Trophoblast cell (in vitro differentiated cells and primary cell): ENCODE measurements around the gene FIP1L1.

ENCODE experiments used
- DNase-seq, 2 donors: peaks; one replicate each; pipeline ENCODE4 v3.0.0-alpha.2; 2016
- H2AFZ ChIP-seq: 2 replicates; pipeline ENCODE4 v1.6.1; 2013; ENCODE audit warnings: low read length, moderate library complexity, mild to moderate bottlenecking; ENCODE audit not compliant: insufficient read depth, poor library complexity
- H2AK5ac ChIP-seq: 2 replicates; pipeline ENCODE4 v1.6.1; 2013; ENCODE audit warnings: mild to moderate bottlenecking, low read length
- H2BK120ac ChIP-seq: 2 replicates; pipeline ENCODE4 v1.6.1; 2013; ENCODE audit warnings: low read length, mild to moderate bottlenecking, moderate library complexity; ENCODE audit not compliant: insufficient read depth, poor library complexity
- H2BK12ac ChIP-seq: 2 replicates; pipeline ENCODE4 v1.6.1; 2013; ENCODE audit warnings: mild to moderate bottlenecking, low read length, moderate library complexity
- H2BK5ac ChIP-seq: 2 replicates; pipeline ENCODE4 v1.6.1; 2013; ENCODE audit warnings: low read length, low read depth, moderate library complexity, mild to moderate bottlenecking; ENCODE audit not compliant: poor library complexity
- H3K14ac ChIP-seq: 2 replicates; pipeline ENCODE4 v1.6.1; 2013; ENCODE audit warnings: mild to moderate bottlenecking, low read length
- H3K18ac ChIP-seq: 2 replicates; pipeline ENCODE4 v1.6.1; 2013; ENCODE audit warnings: mild to moderate bottlenecking, low read length
- H3K23ac ChIP-seq: 2 replicates; pipeline ENCODE4 v1.6.1; 2013; ENCODE audit warnings: low read length
- H3K27ac ChIP-seq: 2 replicates; pipeline ENCODE4 v1.5.1; 2013; ENCODE audit warnings: low read depth, mild to moderate bottlenecking, inconsistent platforms, low read length, moderate library complexity
- H3K27me3 ChIP-seq: 2 replicates; pipeline ENCODE4 v1.6.1; 2013; ENCODE audit warnings: inconsistent platforms, mild to moderate bottlenecking, low read length, moderate library complexity; ENCODE audit not compliant: insufficient read depth
- H3K36me3 ChIP-seq, 2 experiments: 1 replicate in 1 of 2; 2 replicates in 1 of 2; pipeline ENCODE4 v1.6.1; 2013; ENCODE audit warnings: low read length in 2 of 2, mild to moderate bottlenecking in 2 of 2, moderate library complexity in 1 of 2; ENCODE audit not compliant: insufficient read depth in 2 of 2, control insufficient read depth in 1 of 2
- H3K4ac ChIP-seq: 2 replicates; pipeline ENCODE4 v1.6.1; 2013; ENCODE audit warnings: low read depth, mild to moderate bottlenecking, low read length, moderate library complexity
- H3K4me1 ChIP-seq, 2 experiments: 1 replicate in 1 of 2; 2 replicates in 1 of 2; pipeline ENCODE4 v1.6.1; 2013; ENCODE audit warnings: low read length in 2 of 2, mild to moderate bottlenecking in 2 of 2, moderate library complexity in 1 of 2; ENCODE audit not compliant: insufficient read depth in 2 of 2, control insufficient read depth in 1 of 2
- H3K4me2 ChIP-seq: 2 replicates; pipeline ENCODE4 v1.6.1; 2013; ENCODE audit warnings: inconsistent platforms, mild to moderate bottlenecking, low read length, moderate library complexity
- H3K4me3 ChIP-seq: 2 replicates; pipeline ENCODE4 v1.5.1; 2013; ENCODE audit warnings: mild to moderate bottlenecking, low read depth, low read length, inconsistent platforms
- H3K79me1 ChIP-seq: one replicate; pipeline ENCODE4 v1.6.1; 2013; ENCODE audit warnings: low read length
- H3K79me2 ChIP-seq: 2 replicates; pipeline ENCODE4 v1.6.1; 2013; ENCODE audit warnings: low read length, mild to moderate bottlenecking; ENCODE audit not compliant: control insufficient read depth, insufficient read depth, poor library complexity
- H3K9ac ChIP-seq: 2 replicates; pipeline ENCODE4 v1.6.1; 2013; ENCODE audit warnings: mild to moderate bottlenecking, low read length
- H3K9me3 ChIP-seq: 2 replicates; pipeline ENCODE4 v1.6.1; 2013; ENCODE audit warnings: low read depth, mild to moderate bottlenecking, control low read depth, inconsistent platforms, low read length; ENCODE audit not compliant: insufficient read depth
- H4K12ac ChIP-seq: 2 replicates; pipeline ENCODE4 v1.6.1; 2013; ENCODE audit warnings: low read depth, mild to moderate bottlenecking, low read length, moderate library complexity
- H4K8ac ChIP-seq: 2 replicates; pipeline ENCODE4 v1.6.1; 2013; ENCODE audit warnings: low read depth, mild to moderate bottlenecking, low read length, moderate library complexity
- H4K91ac ChIP-seq: one replicate; pipeline ENCODE4 v1.6.1; 2013; ENCODE audit warnings: low read depth, mild to moderate bottlenecking, low read length, moderate library complexity
- WGBS: extraction: QIAGEN DNeasy Blood & Tissue Kit; methylation state at CpG from one replicate; pipeline ENCODE4 v1.1.7; 2013; ENCODE audit warnings: missing lambda C conversion rate; ENCODE audit not compliant: insufficient read length, insufficient coverage; ENCODE audit errors: extremely low coverage; 5-methylcytosine and 5-hydroxymethylcytosine counted together

The FIP1L1 gene

DNA sequence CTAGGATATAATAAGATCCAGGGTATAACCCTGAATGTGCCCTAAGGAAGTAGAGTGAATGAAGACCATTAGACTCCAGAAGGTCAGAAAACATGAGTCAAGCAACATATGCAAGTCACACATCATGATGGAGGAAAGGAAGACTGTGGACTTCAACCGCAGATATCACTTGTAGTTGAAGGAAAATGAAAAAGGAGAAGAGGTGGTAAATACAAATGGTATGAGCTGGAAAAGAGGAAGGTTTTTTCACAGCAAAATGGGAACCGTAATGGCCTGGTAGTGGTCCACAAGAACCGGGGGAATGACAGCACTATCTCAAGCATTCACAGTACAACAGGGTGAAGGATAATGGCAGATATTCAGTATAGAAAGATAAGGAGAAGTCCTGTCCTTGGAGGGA lies 6.4 kb upstream of the FIP1L1 start:
- H3K79me1 ChIP-seq = peaks cover 3% of the 10 kb centered on the region
- H3K4me2 ChIP-seq = no peak overlapping the region
- H3K4me3 ChIP-seq = no peak overlapping the region
- H3K18ac ChIP-seq = no peak overlapping the region
- H2BK12ac ChIP-seq = no peak overlapping the region
- no peak overlapping the region for H4K12ac ChIP-seq
- no peak overlapping the region for H3K14ac ChIP-seq
- no peak overlapping the region for H3K23ac ChIP-seq
- WGBS = no CpG with 5 or more reads among the region's 3 CpGs
- no peaks in the 10 kb centered on the region for H3K79me2 ChIP-seq
- no peak overlapping the region for H2BK5ac ChIP-seq
- H4K91ac ChIP-seq = no peak overlapping the region
- no peak overlapping the region for H4K8ac ChIP-seq
- H3K27ac ChIP-seq = no peak overlapping the region
- H3K4ac ChIP-seq = no peak overlapping the region
- H3K9me3 ChIP-seq = no peaks in the 10 kb centered on the region
- no peak for DNase-seq
- no peaks in the 10 kb centered on the region for H3K36me3 ChIP-seq
- no peak overlapping the region for H2BK120ac ChIP-seq
- no peak overlapping the region for H2AFZ ChIP-seq
- no peaks in the 10 kb centered on the region for H3K27me3 ChIP-seq
- H3K9ac ChIP-seq = no peak overlapping the region
- no peak overlapping the region for H2AK5ac ChIP-seq
- H3K4me1 ChIP-seq = peaks cover 0 to 4% of the 10 kb centered on the region in 2 experiments

DNA sequence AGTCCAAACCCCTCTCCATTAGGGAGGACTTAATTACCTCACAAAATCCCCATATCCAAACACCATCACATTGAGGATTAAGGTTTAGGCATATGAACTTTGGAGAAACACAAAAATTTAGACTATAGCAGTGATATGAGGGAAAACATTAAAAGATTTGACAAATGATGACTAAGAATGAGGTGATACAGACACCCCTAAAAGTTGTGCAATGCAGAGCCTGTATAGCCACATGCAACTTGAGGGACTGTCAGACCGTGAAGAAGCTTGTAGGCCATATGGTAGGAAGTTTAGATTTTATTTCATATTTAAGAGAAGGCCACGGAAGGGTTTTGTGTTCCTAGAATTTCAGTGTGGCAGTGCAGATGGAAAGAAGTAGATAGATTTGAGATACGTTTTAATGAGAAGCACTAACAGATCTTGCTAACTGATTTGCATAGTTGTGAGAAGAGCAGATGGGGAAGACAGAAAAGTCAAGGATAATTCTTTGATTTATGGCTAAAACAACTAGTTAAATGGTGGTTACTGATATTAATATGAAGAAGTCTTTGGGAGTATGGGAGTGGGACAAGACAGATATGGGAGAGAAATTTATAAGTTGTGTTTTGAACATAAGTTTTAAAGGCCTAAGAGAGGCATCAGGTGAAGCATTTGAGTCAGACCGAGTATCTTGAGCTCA lies 5.5 kb upstream of the FIP1L1 start:
- Histone ChIP-seq H3K18ac (no peak overlapping the region), H2AK5ac (no peak overlapping the region), H2BK12ac (no peak overlapping the region), H3K9ac (no peak overlapping the region), H3K4me3 (no peak overlapping the region), H3K79me2 (no peaks in the 10 kb centered on the region), H2BK120ac (no peak overlapping the region), H3K4me1 (peaks cover 0 to 2% of the 10 kb centered on the region in 2 experiments), H2BK5ac (no peak overlapping the region), H3K36me3 (no peaks in the 10 kb centered on the region), H4K91ac (no peak overlapping the region), H2AFZ (no peak overlapping the region), H3K79me1 (peaks cover 3% of the 10 kb centered on the region), H3K9me3 (no peaks in the 10 kb centered on the region), H4K8ac (no peak overlapping the region), H3K4me2 (no peak overlapping the region), H3K27ac (no peak overlapping the region), H3K27me3 (no peaks in the 10 kb centered on the region), H4K12ac (no peak overlapping the region), H3K23ac (no peak overlapping the region), H3K14ac (no peak overlapping the region), H3K4ac (no peak overlapping the region)
- no CpG with 5 or more reads among the region's 4 CpGs for WGBS
- no peak for DNase-seq

DNA sequence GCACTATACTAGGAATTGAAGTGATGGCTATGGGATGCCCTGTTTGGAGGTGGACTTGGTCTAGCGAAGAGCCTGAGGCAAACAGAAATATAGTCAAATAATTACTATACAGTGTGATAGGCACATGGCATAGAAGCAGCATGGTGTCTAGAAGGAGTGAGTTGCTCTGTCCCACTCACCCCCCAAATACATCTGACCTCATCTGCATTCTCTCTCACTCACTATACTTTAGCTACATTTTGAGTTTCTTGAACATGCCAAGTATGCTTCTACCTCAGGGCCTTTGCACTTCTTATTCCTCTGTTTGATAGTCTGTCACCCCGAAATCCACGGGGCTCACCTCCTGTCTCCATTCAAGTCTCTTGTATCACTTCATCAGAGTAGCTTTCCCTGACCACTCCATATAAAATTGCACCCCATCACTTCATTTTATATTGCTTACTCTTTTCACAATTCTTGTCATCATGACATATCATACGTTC lies 2.6 kb upstream of the FIP1L1 start:
- H2AK5ac ChIP-seq = no peak overlapping the region
- no peaks in the 10 kb centered on the region for H3K27me3 ChIP-seq
- no peak overlapping the region for H3K14ac ChIP-seq
- H4K12ac ChIP-seq = no peak overlapping the region
- no peak overlapping the region for H3K4me2 ChIP-seq
- no peak overlapping the region for H2AFZ ChIP-seq
- no peak overlapping the region for H3K9ac ChIP-seq
- no peak overlapping the region for H3K23ac ChIP-seq
- peak overlapping the region; percentile 47 for H2BK5ac ChIP-seq
- no peaks in the 10 kb centered on the region for H3K9me3 ChIP-seq
- no peak overlapping the region for H3K27ac ChIP-seq
- H4K8ac ChIP-seq = no peak overlapping the region
- H2BK12ac ChIP-seq = peak overlapping the region; percentile 56
- H3K4me1 ChIP-seq = peaks cover 0 to 3% of the 10 kb centered on the region in 2 experiments
- no peak overlapping the region for H3K4me3 ChIP-seq
- no peak for DNase-seq
- peaks cover 6% of the 10 kb centered on the region for H3K79me2 ChIP-seq
- H4K91ac ChIP-seq = peak overlapping the region; percentile 62
- H2BK120ac ChIP-seq = no peak overlapping the region
- H3K36me3 ChIP-seq = no peaks in the 10 kb centered on the region
- H3K4ac ChIP-seq = no peak overlapping the region
- WGBS = no CpG with 5 or more reads among the region's 4 CpGs
- peaks cover 9% of the 10 kb centered on the region for H3K79me1 ChIP-seq
- H3K18ac ChIP-seq = no peak overlapping the region

DNA sequence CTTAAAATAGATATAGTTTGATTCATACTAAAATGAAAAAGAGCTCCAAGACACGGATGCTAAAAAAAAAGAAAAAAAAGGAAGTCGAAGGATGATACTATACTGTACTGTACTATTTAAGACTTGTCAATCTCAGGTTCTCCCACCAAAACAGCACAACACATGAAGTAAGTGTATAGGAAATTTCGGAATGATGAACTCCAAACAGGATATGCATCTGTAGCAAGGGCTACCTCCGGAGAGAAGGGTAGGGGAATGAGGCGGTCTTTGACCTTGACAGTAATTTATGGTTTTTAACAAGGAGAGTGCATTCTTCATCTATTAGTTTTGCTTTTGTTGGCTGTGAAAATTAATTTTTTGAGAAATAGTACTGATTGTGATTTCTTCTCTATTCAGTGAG lies 541 bp upstream of the FIP1L1 start:
- H3K4me2 ChIP-seq = peak overlapping the region; percentile 38
- peak overlapping the region; percentile 87 for H4K8ac ChIP-seq
- no peak overlapping the region for H3K18ac ChIP-seq
- H3K9me3 ChIP-seq = no peaks in the 10 kb centered on the region
- no peak overlapping the region for H3K4ac ChIP-seq
- H3K4me3 ChIP-seq = no peak overlapping the region
- H3K27me3 ChIP-seq = no peaks in the 10 kb centered on the region
- peak overlapping the region; percentile 27 for H3K27ac ChIP-seq
- no peak overlapping the region for H2BK5ac ChIP-seq
- no peak overlapping the region for H2BK12ac ChIP-seq
- H4K12ac ChIP-seq = no peak overlapping the region
- no peak overlapping the region for H3K14ac ChIP-seq
- no peak overlapping the region for H2BK120ac ChIP-seq
- H3K4me1 ChIP-seq = peaks cover 0 to 3% of the 10 kb centered on the region in 2 experiments
- WGBS = no CpG with 5 or more reads among the region's 5 CpGs
- peak overlapping the region; percentile 45 for H2AFZ ChIP-seq
- no peak overlapping the region for H3K23ac ChIP-seq
- no peak overlapping the region for H2AK5ac ChIP-seq
- H3K36me3 ChIP-seq = peaks cover 0 to 1% of the 10 kb centered on the region in 2 experiments
- no peak for DNase-seq
- no peak overlapping the region for H4K91ac ChIP-seq
- no peak overlapping the region for H3K9ac ChIP-seq
- peaks cover 9% of the 10 kb centered on the region for H3K79me1 ChIP-seq
- H3K79me2 ChIP-seq = peaks cover 6% of the 10 kb centered on the region
